ENCODE results near the gene KIRREL3.

Gene KIRREL3

DNA sequence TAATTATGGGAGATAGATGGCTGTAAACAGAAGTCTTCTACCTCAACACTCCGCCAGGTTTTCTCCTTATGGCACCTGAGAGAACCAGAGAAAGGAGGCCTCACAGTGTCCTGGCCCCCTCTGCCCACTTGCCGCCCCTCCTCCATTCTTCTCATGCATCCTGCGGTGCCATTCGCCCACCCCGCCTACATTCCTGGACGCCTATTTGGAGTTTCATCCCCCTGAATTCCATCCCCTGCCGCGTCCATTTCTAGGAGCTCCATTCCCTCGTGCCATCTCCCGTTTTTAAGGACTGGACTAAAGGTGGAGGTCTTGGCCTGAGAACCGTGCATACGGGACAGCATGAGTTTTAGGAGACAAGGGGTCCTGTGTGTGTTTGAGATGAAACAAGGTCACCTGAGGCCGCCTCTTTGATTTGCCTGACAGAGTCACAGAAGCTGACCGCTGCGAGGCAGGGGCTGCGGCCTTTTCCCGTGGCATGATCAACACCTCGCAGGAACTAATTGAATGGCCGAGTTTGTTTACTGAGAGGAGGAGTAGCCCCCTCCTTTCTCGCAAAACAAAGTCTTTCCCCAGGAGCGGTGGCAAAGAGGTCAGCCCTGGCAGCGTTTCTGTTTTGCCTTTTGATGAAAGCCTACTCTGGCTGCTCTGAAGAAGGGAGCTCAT lies 398.9 kb downstream of the KIRREL3 start:
- Histone ChIP-seq H3K79me2 (ENCODE audit: control insufficient read depth, insufficient read depth, low read length, unreplicated experiment) (no peaks in the 10 kb centered on the region), H3K27me3 (ENCODE audit: insufficient read depth, low read length) (no peaks in the 10 kb centered on the region; the same call in 1 of the 2 replicates), H3K4me1 (ENCODE audit: control insufficient read depth, insufficient read depth, low read length, unreplicated experiment) (peaks cover 8% of the 10 kb centered on the region), H3K4me3 (ENCODE audit: low read depth, low read length) (no peak overlapping the region), H2AFZ (ENCODE audit: low read length, unreplicated experiment) (no peak overlapping the region), H3K27ac (ENCODE audit: low read depth, low read length) (no peak overlapping the region), H3K36me3 (ENCODE audit: insufficient read depth, low read length) (no peaks in the 10 kb centered on the region)

DNA sequence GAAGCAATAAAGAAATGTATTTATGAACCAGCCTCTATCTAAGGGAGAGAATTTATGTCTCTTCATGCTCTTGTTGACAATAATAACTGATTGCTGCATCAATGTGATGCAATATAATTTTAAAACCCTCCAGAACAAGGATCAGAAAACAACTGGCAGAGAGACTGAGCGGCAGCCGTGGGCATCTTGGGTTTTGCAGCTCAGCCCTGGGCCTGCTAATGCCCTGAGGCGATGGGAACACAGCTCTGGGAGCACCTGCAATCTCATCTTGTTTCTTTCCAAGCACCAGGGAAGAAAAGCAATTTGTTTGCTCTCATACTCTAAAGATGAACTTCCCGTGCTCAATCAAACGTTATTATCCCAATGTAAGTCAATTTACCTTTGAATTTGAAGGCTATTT lies 399.4 kb downstream of the KIRREL3 start:
- Histone ChIP-seq H2AFZ (ENCODE audit: low read length, unreplicated experiment) (no peak overlapping the region), H3K36me3 (ENCODE audit: insufficient read depth, low read length) (no peaks in the 10 kb centered on the region), H3K79me2 (ENCODE audit: control insufficient read depth, insufficient read depth, low read length, unreplicated experiment) (no peaks in the 10 kb centered on the region), H3K4me3 (ENCODE audit: low read depth, low read length) (no peak overlapping the region), H3K27ac (ENCODE audit: low read depth, low read length) (no peak overlapping the region), H3K27me3 (ENCODE audit: insufficient read depth, low read length) (no peaks in the 10 kb centered on the region; the same call in 1 of the 2 replicates), H3K4me1 (ENCODE audit: control insufficient read depth, insufficient read depth, low read length, unreplicated experiment) (peaks cover 8% of the 10 kb centered on the region)

DNA sequence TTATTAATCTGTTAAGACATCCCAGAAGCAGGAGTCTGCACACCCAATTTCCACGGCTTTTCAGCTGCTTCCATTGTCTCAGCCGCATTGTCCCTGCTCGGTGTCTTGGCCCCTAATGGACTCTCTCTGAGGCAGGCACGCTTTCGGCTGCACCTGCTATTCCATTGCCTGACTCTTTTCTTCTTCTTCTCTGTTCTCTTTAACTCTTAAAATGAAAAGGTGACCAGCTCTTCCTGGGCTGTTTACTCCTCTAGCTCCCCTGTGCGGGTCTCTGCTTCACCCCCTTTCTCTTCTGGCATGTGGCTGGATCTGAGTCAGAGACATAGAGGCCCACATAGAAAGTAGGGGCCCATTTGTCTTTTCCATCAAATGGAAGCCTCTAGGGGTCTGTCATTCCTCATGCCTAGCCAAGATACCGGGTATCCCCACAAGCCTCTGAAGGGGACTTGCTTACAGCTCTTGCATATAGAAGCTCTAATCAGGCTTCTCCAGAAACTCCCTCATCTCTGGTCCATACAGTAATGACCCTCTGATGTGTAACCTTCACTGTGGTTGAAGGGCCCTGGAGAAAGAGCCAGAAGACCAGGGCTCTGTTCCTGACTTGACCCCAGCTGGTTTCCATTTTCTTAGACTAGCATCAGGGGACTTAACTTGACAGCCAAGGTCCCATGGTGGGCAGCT lies 401.2 kb downstream of the KIRREL3 start:
- no peaks in the 10 kb centered on the region for H3K36me3 ChIP-seq (ENCODE audit: insufficient read depth, low read length)

DNA sequence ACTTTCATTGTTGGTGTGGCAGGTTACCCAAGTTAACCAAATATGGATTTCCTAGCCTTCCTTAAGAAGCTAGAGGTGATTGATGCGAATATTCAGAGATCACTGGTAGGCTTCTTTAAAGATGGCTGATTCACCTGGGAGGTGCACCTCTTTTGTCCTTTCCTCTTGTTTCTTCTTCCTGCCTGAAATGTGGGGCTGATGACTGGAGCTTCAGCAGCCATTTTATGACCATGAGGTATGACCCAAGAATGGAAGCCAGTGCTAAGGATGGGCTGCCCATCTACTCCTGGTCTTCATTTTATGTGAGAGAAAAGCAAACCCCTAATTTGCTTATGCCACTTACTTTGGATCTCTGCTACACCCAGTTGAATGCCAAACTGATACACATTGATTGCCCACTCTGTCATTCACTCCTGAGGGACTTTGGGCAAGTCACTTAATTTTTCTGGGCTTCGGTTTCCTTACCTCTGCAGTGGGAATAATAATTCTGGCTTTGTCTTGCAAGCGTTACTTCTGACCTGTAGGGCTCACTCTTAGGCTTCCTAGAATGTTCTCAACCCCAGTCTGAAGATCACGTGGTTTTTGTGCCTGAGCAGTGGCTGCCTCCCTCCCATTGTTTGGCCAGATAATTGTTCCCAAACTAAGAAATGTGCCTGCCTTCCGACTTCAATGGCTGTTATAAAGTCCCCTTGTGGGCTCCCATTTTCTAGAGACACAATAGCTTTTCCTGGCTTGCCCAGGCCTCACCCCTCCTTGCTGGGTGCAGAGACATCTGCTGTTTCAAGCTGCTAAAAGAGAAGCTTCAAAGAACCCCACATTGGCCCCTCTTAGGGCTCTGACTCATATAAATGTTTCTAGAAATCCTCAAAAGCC lies 402.0 kb downstream of the KIRREL3 start:
- H3K4me1 ChIP-seq (ENCODE audit: control insufficient read depth, insufficient read depth, low read length, unreplicated experiment), result peaks cover 8% of the 10 kb centered on the region
- H2AFZ ChIP-seq (ENCODE audit: low read length, unreplicated experiment), result no peak overlapping the region
- H3K27me3 ChIP-seq (ENCODE audit: insufficient read depth, low read length), result no peaks in the 10 kb centered on the region; the same call in 1 of the 2 replicates

More for the DNA sequence above, 401.2 kb downstream of the KIRREL3 start:
- no peaks in the 10 kb centered on the region for H3K79me2 ChIP-seq (ENCODE audit: control insufficient read depth, insufficient read depth, low read length, unreplicated experiment)
- no peak overlapping the region for H2AFZ ChIP-seq (ENCODE audit: low read length, unreplicated experiment)
- H3K27ac ChIP-seq (ENCODE audit: low read depth, low read length), result no peak overlapping the region
- H3K4me1 ChIP-seq (ENCODE audit: control insufficient read depth, insufficient read depth, low read length, unreplicated experiment), result peaks cover 8% of the 10 kb centered on the region
- H3K27me3 ChIP-seq (ENCODE audit: insufficient read depth, low read length), result no peaks in the 10 kb centered on the region; the same call in 1 of the 2 replicates
- no peak overlapping the region for H3K4me3 ChIP-seq (ENCODE audit: low read depth, low read length)

DNA sequence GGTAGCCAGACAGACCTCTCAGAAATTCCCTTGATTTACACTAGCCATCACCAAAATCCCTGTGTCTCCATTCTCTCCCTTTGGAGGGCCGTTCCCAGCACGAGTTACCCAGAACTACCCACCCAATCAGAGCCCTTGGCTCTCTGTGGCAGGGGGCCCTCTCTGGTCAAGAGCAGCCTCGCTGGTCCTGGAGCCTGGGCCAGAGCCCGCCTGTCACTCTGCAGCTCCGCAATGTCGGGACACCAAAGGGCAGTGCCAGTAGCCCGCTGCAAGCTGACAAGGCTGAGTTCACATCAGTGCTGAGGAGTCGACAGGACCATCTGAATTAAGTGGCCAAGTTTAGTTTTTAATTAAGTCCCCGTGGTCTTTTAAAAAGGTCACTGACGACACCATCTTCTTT lies 403.5 kb downstream of the KIRREL3 start:
- no peak overlapping the region for H2AFZ ChIP-seq (ENCODE audit: low read length, unreplicated experiment)
- H3K27ac ChIP-seq (ENCODE audit: low read depth, low read length), result no peak overlapping the region
- H3K27me3 ChIP-seq (ENCODE audit: insufficient read depth, low read length), result no peaks in the 10 kb centered on the region; the same call in 1 of the 2 replicates
- no peak overlapping the region for H3K4me3 ChIP-seq (ENCODE audit: low read depth, low read length)
- no peaks in the 10 kb centered on the region for H3K79me2 ChIP-seq (ENCODE audit: control insufficient read depth, insufficient read depth, low read length, unreplicated experiment)
- no peaks in the 10 kb centered on the region for H3K36me3 ChIP-seq (ENCODE audit: insufficient read depth, low read length)
- peaks cover 8% of the 10 kb centered on the region for H3K4me1 ChIP-seq (ENCODE audit: control insufficient read depth, insufficient read depth, low read length, unreplicated experiment)

More for the DNA sequence above, 402.0 kb downstream of the KIRREL3 start:
- no peaks in the 10 kb centered on the region for H3K79me2 ChIP-seq (ENCODE audit: control insufficient read depth, insufficient read depth, low read length, unreplicated experiment)
- no peaks in the 10 kb centered on the region for H3K36me3 ChIP-seq (ENCODE audit: insufficient read depth, low read length)
- no peak overlapping the region for H3K27ac ChIP-seq (ENCODE audit: low read depth, low read length)
- H3K4me3 ChIP-seq (ENCODE audit: low read depth, low read length), result no peak overlapping the region

DNA sequence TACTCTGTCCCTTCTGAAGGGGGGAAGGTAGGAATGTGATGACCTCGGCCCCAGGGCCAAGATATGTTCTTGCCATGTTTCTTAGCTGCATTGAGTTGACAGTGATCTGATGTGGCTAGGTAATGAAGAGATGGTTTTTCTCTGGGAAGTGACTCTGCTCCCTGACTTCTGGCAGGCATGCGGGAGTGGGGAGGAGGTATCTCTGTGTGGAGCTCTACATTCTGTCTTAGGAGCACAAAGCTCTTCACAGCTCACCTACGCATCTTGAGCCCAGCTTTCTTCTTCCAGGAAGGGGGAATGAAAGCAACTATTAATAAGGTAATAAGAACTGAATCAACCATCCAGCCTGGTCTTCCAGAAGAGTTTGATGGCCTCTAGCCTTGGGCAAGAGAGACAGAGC lies 404.1 kb downstream of the KIRREL3 start:
- H3K27me3 ChIP-seq (ENCODE audit: insufficient read depth, low read length), result no peaks in the 10 kb centered on the region; the same call in 1 of the 2 replicates

DNA sequence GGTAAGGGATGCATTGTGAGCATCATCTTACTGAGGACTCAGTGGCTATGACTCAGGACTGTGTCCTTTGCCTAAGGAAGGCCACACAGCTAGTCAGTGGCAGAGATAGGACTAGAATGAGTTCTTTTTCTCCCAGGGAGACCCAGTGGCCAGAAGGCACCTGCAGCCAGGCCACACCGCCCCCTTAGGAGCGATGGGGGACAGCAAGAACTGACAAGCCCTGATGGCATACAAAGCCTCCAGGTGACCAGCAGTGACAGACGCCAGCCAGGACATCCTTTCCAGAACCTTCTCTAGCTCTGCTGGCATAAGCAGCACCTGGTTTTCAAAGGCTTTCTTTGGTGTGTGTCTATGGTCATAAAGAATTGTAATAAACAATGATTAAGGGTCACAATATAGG lies 405.0 kb downstream of the KIRREL3 start:
- Histone ChIP-seq H3K4me1 (ENCODE audit: control insufficient read depth, insufficient read depth, low read length, unreplicated experiment) (peaks cover 3% of the 10 kb centered on the region), H3K27me3 (ENCODE audit: insufficient read depth, low read length) (no peaks in the 10 kb centered on the region; the same call in 1 of the 2 replicates), H3K79me2 (ENCODE audit: control insufficient read depth, insufficient read depth, low read length, unreplicated experiment) (no peaks in the 10 kb centered on the region), H2AFZ (ENCODE audit: low read length, unreplicated experiment) (no peak overlapping the region), H3K27ac (ENCODE audit: low read depth, low read length) (no peak overlapping the region), H3K36me3 (ENCODE audit: insufficient read depth, low read length) (no peaks in the 10 kb centered on the region), H3K4me3 (ENCODE audit: low read depth, low read length) (no peak overlapping the region)

More for the DNA sequence above, 404.1 kb downstream of the KIRREL3 start:
- H3K4me3 ChIP-seq (ENCODE audit: low read depth, low read length), result no peak overlapping the region
- H2AFZ ChIP-seq (ENCODE audit: low read length, unreplicated experiment), result no peak overlapping the region
- H3K79me2 ChIP-seq (ENCODE audit: control insufficient read depth, insufficient read depth, low read length, unreplicated experiment), result no peaks in the 10 kb centered on the region
- no peak overlapping the region for H3K27ac ChIP-seq (ENCODE audit: low read depth, low read length)
- peaks cover 11% of the 10 kb centered on the region for H3K4me1 ChIP-seq (ENCODE audit: control insufficient read depth, insufficient read depth, low read length, unreplicated experiment)
- H3K36me3 ChIP-seq (ENCODE audit: insufficient read depth, low read length), result no peaks in the 10 kb centered on the region

DNA sequence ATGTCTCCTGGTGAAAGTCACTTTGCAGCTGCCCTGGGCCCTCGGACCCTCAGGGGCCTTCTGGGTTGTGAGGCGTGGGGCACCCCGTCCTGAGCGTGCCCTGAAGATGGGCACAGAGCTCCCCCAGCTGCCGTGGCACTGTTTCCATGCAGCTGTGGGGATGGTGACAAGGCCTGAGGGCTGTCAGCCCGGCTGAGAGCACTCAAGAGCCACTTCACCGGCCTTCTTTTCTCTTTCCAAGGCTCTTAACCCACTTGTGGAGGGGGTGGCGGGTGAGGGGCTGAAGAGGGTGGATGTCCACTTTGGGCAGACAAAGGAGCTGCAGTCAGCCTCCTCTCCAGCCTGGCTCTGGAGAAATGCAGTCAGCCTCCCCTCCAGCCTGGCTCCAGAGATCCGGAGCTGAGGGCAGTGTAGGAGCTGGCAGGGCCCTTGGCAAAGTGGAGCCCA lies 405.6 kb downstream of the KIRREL3 start:
- Histone ChIP-seq H3K27me3 (ENCODE audit: insufficient read depth, low read length) (no peaks in the 10 kb centered on the region; the same call in 1 of the 2 replicates), H3K4me3 (ENCODE audit: low read depth, low read length) (no peak overlapping the region), H3K79me2 (ENCODE audit: control insufficient read depth, insufficient read depth, low read length, unreplicated experiment) (no peaks in the 10 kb centered on the region), H2AFZ (ENCODE audit: low read length, unreplicated experiment) (no peak overlapping the region), H3K27ac (ENCODE audit: low read depth, low read length) (no peak overlapping the region), H3K4me1 (ENCODE audit: control insufficient read depth, insufficient read depth, low read length, unreplicated experiment) (peaks cover 3% of the 10 kb centered on the region), H3K36me3 (ENCODE audit: insufficient read depth, low read length) (no peaks in the 10 kb centered on the region)

DNA sequence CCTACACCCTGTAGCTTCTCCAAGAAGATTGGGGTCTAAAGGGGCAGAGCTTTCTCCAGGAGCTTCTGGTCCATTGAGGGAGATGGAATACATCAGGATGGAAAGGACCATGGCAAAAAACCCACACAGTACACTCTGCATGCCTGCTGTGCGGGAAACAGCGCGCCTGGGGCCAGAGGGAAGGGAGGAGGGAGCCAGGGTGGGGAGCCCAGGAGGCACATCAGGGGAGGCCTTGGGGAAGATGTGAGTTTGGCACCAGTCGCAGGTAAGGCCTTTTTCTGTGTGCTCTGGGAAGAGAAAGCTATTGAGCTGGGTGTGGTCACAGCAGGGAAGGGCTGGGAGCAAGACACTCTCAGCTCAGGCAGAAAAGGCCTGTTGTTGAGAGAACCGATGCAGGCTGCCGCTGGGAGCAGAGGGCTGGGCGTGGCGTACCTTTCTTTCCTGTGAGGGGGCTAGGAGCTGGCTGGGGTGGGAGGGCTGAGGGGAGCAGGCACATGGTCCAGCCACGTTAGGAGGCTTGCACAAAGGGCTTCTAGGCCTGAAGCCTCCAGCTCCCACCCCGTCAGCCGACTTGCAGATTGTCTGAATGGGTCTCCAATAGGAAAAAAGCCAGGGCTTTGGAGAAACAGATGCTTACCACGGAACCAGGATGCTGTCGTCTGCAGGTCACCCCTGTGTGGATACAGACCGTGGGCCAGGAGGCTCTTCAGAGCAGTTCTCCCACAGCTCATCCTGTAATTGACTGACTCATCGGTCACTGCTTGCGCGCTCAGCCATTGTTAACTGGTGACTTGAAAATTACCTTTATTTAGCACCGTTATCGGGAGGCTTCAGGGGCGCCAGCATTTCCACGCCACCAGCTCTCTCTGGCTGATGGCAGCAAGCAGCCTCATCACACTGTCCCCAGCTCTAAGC lies 407.8 kb downstream of the KIRREL3 start:
- H3K4me3 ChIP-seq (ENCODE audit: low read depth, low read length), result no peak overlapping the region
- H3K79me2 ChIP-seq (ENCODE audit: control insufficient read depth, insufficient read depth, low read length, unreplicated experiment), result no peaks in the 10 kb centered on the region

More for the DNA sequence above, 407.8 kb downstream of the KIRREL3 start:
- no peaks in the 10 kb centered on the region for H3K36me3 ChIP-seq (ENCODE audit: insufficient read depth, low read length)
- H2AFZ ChIP-seq (ENCODE audit: low read length, unreplicated experiment), result no peak overlapping the region
- H3K27ac ChIP-seq (ENCODE audit: low read depth, low read length), result no peak overlapping the region
- H3K4me1 ChIP-seq (ENCODE audit: control insufficient read depth, insufficient read depth, low read length, unreplicated experiment), result peaks cover 3% of the 10 kb centered on the region
- H3K27me3 ChIP-seq (ENCODE audit: insufficient read depth, low read length), result no peaks in the 10 kb centered on the region

All from ACC112 (cell line).